H1 (cell line): Measurements from ENCODE around the gene HMGN1. TPM values are rescaled to one million over a fixed set of nuclear protein-coding genes. Genes with fewer than 3 reads are reported as not detected.

ENCODE experiments used
- CTCF ChIA-PET: fragments of 300-600 bp; sonication (Branson Sonifier 250); formaldehyde crosslinking; loops from one replicate; lab custom pipeline; 2021; ENCODE audit not compliant: partially characterized antibody; lab: Charles Lee
- POLR2A ChIA-PET: fragments of 300-600 bp; sonication (Branson Sonifier 250); formaldehyde crosslinking; loops from one replicate; lab custom pipeline; 2021; ENCODE audit warnings: inconsistent platforms; ENCODE audit not compliant: partially characterized antibody; lab: Charles Lee
- DNase-seq, 2 experiments: peaks; one replicate each; pipeline versions ENCODE4 v3.0.0 to v3.0.0-alpha.2; 2010 to 2022; ENCODE audit warnings: low spot score in 2 of 2, low read depth in 1 of 2, mixed read lengths in 1 of 2
- FAIRE-seq: peaks from 2 replicates; lab custom pipeline; 2011; peaks lifted over from hg19 to GRCh38; lab: Jason Lieb, UNC
- H2AFZ ChIP-seq: 2 replicates; pipeline ENCODE4 v1.8.1; 2012; ENCODE audit warnings: low read length, inconsistent platforms
- H2AK5ac ChIP-seq: 2 replicates; pipeline ENCODE4 v1.6.1; 2013; ENCODE audit warnings: low read depth, low read length
- H2BK120ac ChIP-seq: replicated peaks from 2 replicates; pipeline ENCODE3; 2013; ENCODE audit warnings: low read depth, low read length, inconsistent platforms
- H2BK12ac ChIP-seq: 2 replicates; pipeline ENCODE4 v1.6.1; 2013; ENCODE audit warnings: low read depth, low read length
- H2BK15ac ChIP-seq: 2 replicates; pipeline ENCODE4 v1.6.1; 2013; ENCODE audit warnings: low read length
- H2BK20ac ChIP-seq: 2 replicates; pipeline ENCODE4 v1.6.1; 2013; ENCODE audit warnings: low read length
- H2BK5ac ChIP-seq: 2 replicates; pipeline ENCODE4 v1.6.1; 2013; ENCODE audit warnings: low read depth, low read length
- H3K14ac ChIP-seq: 2 replicates; pipeline ENCODE4 v1.6.1; 2013; ENCODE audit warnings: inconsistent platforms; ENCODE audit not compliant: insufficient read length
- H3K18ac ChIP-seq: 2 replicates; pipeline ENCODE4 v1.6.1; 2013; ENCODE audit warnings: low read length; ENCODE audit errors: extremely low read depth
- H3K23ac ChIP-seq: 2 replicates; pipeline ENCODE4 v1.6.1; 2013; ENCODE audit warnings: inconsistent platforms; ENCODE audit not compliant: insufficient read length
- H3K23me2 ChIP-seq: 2 replicates; pipeline ENCODE4 v1.6.1; 2013; ENCODE audit warnings: low read depth, low read length
- H3K27ac ChIP-seq: 2 replicates; pipeline ENCODE4 v1.6.1; 2011; ENCODE audit warnings: low read depth, low read length, inconsistent platforms
- H3K27me3 ChIP-seq, 4 experiments: replicated peaks in 1 of 4; 1 replicate in 1 of 4; 2 replicates in 3 of 4; pipeline versions ENCODE4 v1.6.1 to v1.8.1; 2011 to 2013; ENCODE audit warnings: low read length in 3 of 4, mild to moderate bottlenecking in 3 of 4, inconsistent platforms in 2 of 4, mixed read lengths in 2 of 4, moderate library complexity in 1 of 4; ENCODE audit not compliant: control insufficient read depth in 3 of 4, insufficient read depth in 3 of 4; ENCODE audit errors: extremely low read depth in 1 of 4
- H3K36me3 ChIP-seq, 4 experiments: 2 replicates each; pipeline versions ENCODE4 v1.6.1 to v1.8.1; 2011 to 2013; ENCODE audit warnings: mild to moderate bottlenecking in 4 of 4, low read length in 3 of 4, moderate library complexity in 2 of 4, control low read depth in 1 of 4, inconsistent platforms in 1 of 4; ENCODE audit not compliant: insufficient read depth in 4 of 4, control insufficient read depth in 2 of 4
- H3K4ac ChIP-seq: replicated peaks from 2 replicates; pipeline ENCODE3; 2013; ENCODE audit warnings: low read length, low read depth, mixed read lengths, inconsistent platforms; ENCODE audit not compliant: insufficient read length
- H3K4me1 ChIP-seq, 4 experiments: replicated peaks in 1 of 4; 1 replicate in 1 of 4; 2 replicates in 3 of 4; pipeline versions ENCODE4 v1.6.1 to v1.8.1; 2011 to 2013; ENCODE audit warnings: low read length in 3 of 4, inconsistent platforms in 2 of 4, mixed read lengths in 1 of 4; ENCODE audit not compliant: insufficient read depth in 4 of 4, control insufficient read depth in 3 of 4
- H3K4me2 ChIP-seq, 2 experiments: 2 replicates each; pipeline versions ENCODE4 v1.6.1 to v1.8.1; 2011 to 2013; ENCODE audit warnings: low read depth in 2 of 2, low read length in 2 of 2, control low read depth in 1 of 2, inconsistent platforms in 1 of 2, mild to moderate bottlenecking in 1 of 2; ENCODE audit not compliant: insufficient read depth in 1 of 2
- H3K4me3 ChIP-seq, 4 experiments: fragments of 200-600, 300-600 bp in 1 of 4; sonication (generic), shearing (Covaris generic), sonication (Bioruptor Twin) in 1 of 4; 2 replicates each; pipeline versions ENCODE4 v1.5.1 to v1.8.1; 2011 to 2016; ENCODE audit warnings: low read length in 4 of 4, low read depth in 3 of 4, control low read depth in 2 of 4, inconsistent platforms in 2 of 4, mild to moderate bottlenecking in 2 of 4, mixed read lengths in 1 of 4, moderate library complexity in 1 of 4; ENCODE audit not compliant: insufficient read depth in 2 of 4; ENCODE audit errors: extremely low read depth in 1 of 4
- H3K56ac ChIP-seq: replicated peaks from 2 replicates; pipeline ENCODE3; 2013; ENCODE audit warnings: low read depth, mild to moderate bottlenecking, mixed read lengths, low read length, inconsistent platforms; ENCODE audit not compliant: insufficient read length
- H3K79me1 ChIP-seq: 2 replicates; pipeline ENCODE4 v1.6.1; 2013; ENCODE audit warnings: low read depth, low read length, control low read depth
- H3K79me2 ChIP-seq, 2 experiments: 2 replicates each; pipeline versions ENCODE4 v1.6.1 to v1.8.1; 2012 to 2013; ENCODE audit warnings: low read length in 2 of 2, mild to moderate bottlenecking in 2 of 2, inconsistent platforms in 1 of 2; ENCODE audit not compliant: insufficient read depth in 2 of 2, control insufficient read depth in 1 of 2
- H3K9ac ChIP-seq, 4 experiments: replicated peaks in 1 of 4; 1 replicate in 1 of 4; 2 replicates in 3 of 4; pipeline versions ENCODE4 v1.6.1 to v1.8.1; 2011 to 2013; ENCODE audit warnings: low read depth in 3 of 4, low read length in 3 of 4, control low read depth in 2 of 4, mild to moderate bottlenecking in 2 of 4, moderate library complexity in 2 of 4, inconsistent platforms in 1 of 4; ENCODE audit errors: extremely low read depth in 1 of 4
- H3K9me3 ChIP-seq, 2 experiments: 2 replicates each; pipeline versions ENCODE4 v1.6.1 to v1.8.1; 2012 to 2013; ENCODE audit warnings: mild to moderate bottlenecking in 2 of 2, moderate library complexity in 2 of 2, control low read depth in 1 of 2, inconsistent platforms in 1 of 2, low read depth in 1 of 2, low read length in 1 of 2, mixed read lengths in 1 of 2; ENCODE audit not compliant: insufficient read depth in 2 of 2
- H4K20me1 ChIP-seq, 2 experiments: replicated peaks in 1 of 2; 2 replicates each; pipeline versions ENCODE3 to v1.8.1; 2011 to 2013; ENCODE audit warnings: inconsistent platforms in 2 of 2, low read length in 2 of 2, mild to moderate bottlenecking in 1 of 2; ENCODE audit not compliant: insufficient read depth in 2 of 2, control insufficient read depth in 1 of 2
- H4K5ac ChIP-seq: 2 replicates; pipeline ENCODE4 v1.6.1; 2013; ENCODE audit warnings: low read length, low read depth, mixed read lengths, inconsistent platforms; ENCODE audit not compliant: insufficient read length
- H4K8ac ChIP-seq: 2 replicates; pipeline ENCODE4 v1.8.0; 2013; ENCODE audit warnings: mild to moderate bottlenecking, moderate library complexity, low read length, inconsistent platforms; ENCODE audit not compliant: insufficient read depth; ENCODE audit errors: extremely low read depth
- H4K91ac ChIP-seq: replicated peaks from 2 replicates; pipeline ENCODE3; 2013; ENCODE audit warnings: low read length, mixed read lengths, inconsistent platforms; ENCODE audit not compliant: insufficient read length
- ASH2L ChIP-seq: fragments of 200-600, 300-600 bp; sonication (generic); IDR thresholded peaks from one replicate; pipeline ENCODE4 v1.7.1; 2017; ENCODE audit warnings: low read length
- BRCA1 ChIP-seq: IDR thresholded peaks from 2 replicates; pipeline ENCODE4 v1.6.1; 2012; ENCODE audit warnings: low read depth, low read length, improper control_type of control experiment
- CTBP2 ChIP-seq: IDR thresholded peaks from 2 replicates; pipeline ENCODE4 v1.7.0; 2011; ENCODE audit warnings: borderline replicate concordance, mild to moderate bottlenecking, moderate library complexity, mixed read lengths, low read length; ENCODE audit not compliant: insufficient read depth, insufficient read length
- FOSL1 ChIP-seq: IDR thresholded peaks from 2 replicates; pipeline ENCODE4 v1.6.1; 2011; ENCODE audit warnings: mild to moderate bottlenecking, low read depth, low read length, moderate library complexity; ENCODE audit not compliant: insufficient read depth
- GABPA ChIP-seq: IDR thresholded peaks from 2 replicates; pipeline ENCODE4 v1.6.1; 2011; ENCODE audit warnings: mild to moderate bottlenecking, low read length, moderate library complexity, borderline replicate concordance; ENCODE audit not compliant: insufficient read depth
- JUN ChIP-seq: IDR thresholded peaks from 2 replicates; pipeline ENCODE4 v1.6.1; 2011; ENCODE audit warnings: low read depth, mild to moderate bottlenecking, improper control_type of control experiment, low read length
- PHF8 ChIP-seq: fragments of 200-600 bp; sonication (generic); conservative IDR thresholded peaks from 2 replicates; pipeline ENCODE4 v1.7.1; 2012; ENCODE audit warnings: low read depth, mild to moderate bottlenecking, inconsistent platforms, low read length, moderate library complexity
- POLR2AphosphoS5 ChIP-seq: IDR thresholded peaks from 2 replicates; pipeline ENCODE4 v1.6.1; 2011; ENCODE audit warnings: low read depth, low read length
- SIRT6 ChIP-seq: IDR thresholded peaks from one replicate; pipeline ENCODE4 v1.7.1; 2012; ENCODE audit warnings: low read length, inconsistent platforms
- SP1 ChIP-seq: IDR thresholded peaks from 2 replicates; pipeline ENCODE4 v1.6.1; 2011; ENCODE audit warnings: low read depth, low read length
- SRF ChIP-seq: IDR thresholded peaks from 2 replicates; pipeline ENCODE4 v1.6.1; 2011; ENCODE audit warnings: mild to moderate bottlenecking, low read depth, low read length, moderate library complexity
- TBP ChIP-seq: IDR thresholded peaks from 2 replicates; pipeline ENCODE4 v1.6.1; 2011; ENCODE audit warnings: low read depth, low read length, improper control_type of control experiment
- USF2 ChIP-seq: IDR thresholded peaks from 2 replicates; pipeline ENCODE4 v1.6.1; 2011; ENCODE audit warnings: low read length, improper control_type of control experiment
- WGBS, 2 experiments: shearing (Covaris generic) in 1 of 2; methylation state at CpG; one replicate each; pipeline versions ENCODE4 v1.1.6 to v1.1.7; 2013 to 2015; ENCODE audit warnings: low lambda C conversion rate in 2 of 2, mixed read lengths in 2 of 2, inconsistent platforms in 1 of 2, low coverage in 1 of 2, missing lambda C conversion rate in 1 of 2; ENCODE audit not compliant: insufficient replicate concordance in 2 of 2, insufficient coverage in 1 of 2, insufficient read length in 1 of 2; ENCODE audit errors: extremely low coverage in 1 of 2, missing lambda C conversion rate in 1 of 2; 5-methylcytosine and 5-hydroxymethylcytosine counted together
- polyA plus RNA-seq, 7 experiments: library from polyadenylated mRNA; depleted of rRNA in 3 of 7; stranded (reverse) in 5 of 7; unstranded in 2 of 7; fragments of >200 nt in 5 of 7; fragments of 200-250 nt in 2 of 7; gene quantifications; 1 replicate in 5 of 7; 2 replicates in 1 of 7; 4 replicates in 1 of 7; pipeline versions ENCODE4 v1.2.1 to v1.2.3, GENCODE V29; 2011 to 2013; ENCODE audit warnings: missing spikeins in 2 of 7, mixed read lengths in 2 of 7
- total RNA-seq: library from RNA; stranded (reverse); fragmentation: NEBNext Ultra II Directional; extraction: Animal tissue kit (Norgen Biotek cat#: 25700); gene quantifications from 2 replicates; pipeline ENCODE4 v1.2.1, GENCODE V29; 2021

HMGN1 gene
- total and polyA plus RNA-seq, 2 of the 8 experiments (the other 6 are each of a cell fraction or from before 2014, with no cell fraction given): 279 to 505 TPM

- no peak overlapping the region for H3K18ac ChIP-seq
- H3K23me2 ChIP-seq: peaks cover 8% of the 10 kb centered on the region; the same call in 1 of the 2 replicates
- CTCF ChIA-PET: interaction anchor here (2.0 kb wide), 1 partner anchor 10 kb away, joined by 5 read pairs; no protein-coding TSS in a partner anchor
- H3K23ac ChIP-seq: no peak overlapping the region
- WGBS, 2 experiments: 35% methylated on average over 12 of the region's 12 CpGs; no CpG with 5 or more reads in 1 of the 2 experiments
- H3K27ac ChIP-seq: no peak overlapping the region
- H3K14ac ChIP-seq: no peak overlapping the region
- FAIRE-seq (no peak), DNase-seq (no peak)
- H2BK5ac ChIP-seq: no peak overlapping the region
- no peak overlapping the region for H3K56ac ChIP-seq
- no peak overlapping the region for H3K4ac ChIP-seq
- no peak overlapping the region for H2BK12ac ChIP-seq
- POLR2A ChIA-PET: interaction anchor here (0.6 to 2.2 kb wide), 5 partner anchors 31 to 233 kb away, joined by 3 to 12 read pairs (median 6); partner anchors contain the start of gene HMGN1
- no peaks in the 10 kb centered on the region for H4K20me1 ChIP-seq
- H3K9ac ChIP-seq: peak overlapping the region in 1 of 4 experiments; percentile 52; a peak in 1 of 7 replicates
- no peak overlapping the region for H2BK15ac ChIP-seq
- H3K79me2 ChIP-seq: peaks cover 0 to 4% of the 10 kb centered on the region in 2 experiments; a peak in 1 of 4 replicates
- peak overlapping the region; percentile 61 to 85 (median 77) for H3K4me3 ChIP-seq
- no peak overlapping the region for H4K5ac ChIP-seq
- H2AK5ac ChIP-seq: no peak overlapping the region
- H2BK20ac ChIP-seq: no peak overlapping the region
- H2AFZ ChIP-seq: 0 out of 2 replicates have a peak overlapping the region, but pooled peaks have one; percentile 16
- no peak overlapping the region for H4K8ac ChIP-seq
- H3K27me3 ChIP-seq: no peaks in the 10 kb centered on the region
- no peaks in the 10 kb centered on the region for H3K79me1 ChIP-seq
- peaks cover 3 to 5% (median 4%) of the 10 kb centered on the region in 4 experiments; a peak in 6 of 7 replicates for H3K4me1 ChIP-seq
- H2BK120ac ChIP-seq: no peak overlapping the region
- H4K91ac ChIP-seq: no peak overlapping the region
- H3K4me2 ChIP-seq: peak overlapping the region; percentile 92 to 94
- H3K36me3 ChIP-seq: no peaks in the 10 kb centered on the region
- H3K9me3 ChIP-seq: no peaks in the 10 kb centered on the region
- TF ChIP-seq SRF (no peak), JUN (no peak), TBP (no peak), BRCA1 (no peak), FOSL1 (no peak), POLR2AphosphoS5 (no peak), GABPA (no peak), ASH2L (no peak), PHF8 (no peak), SP1 (no peak), SIRT6 (no peak), USF2 (no peak), CTBP2 (no peak)
Observed at GRCh38 chr21:39381009-39381408, 32.1 kb upstream of the HMGN1 start.
